BLaER1 (cell line): Measurements from ENCODE around the gene PFKFB1.
"Not testable (repeated sequence)": the region's sequence is repeated elsewhere in the genome, so short reads cannot be mapped to it uniquely, and the experiment has no call there.

ENCODE experiments used
- H3K27ac ChIP-seq: shearing (Covaris generic); formaldehyde crosslinking; 2 replicates; pipeline ENCODE4 v1.8.1; 2022
- H3K27me3 ChIP-seq: shearing (Covaris generic); formaldehyde crosslinking; 2 replicates; pipeline ENCODE4 v1.8.1; 2022
- H3K36me3 ChIP-seq: shearing (Covaris generic); formaldehyde crosslinking; 2 replicates; pipeline ENCODE4 v1.8.1; 2022
- H3K4me1 ChIP-seq: shearing (Covaris generic); formaldehyde crosslinking; 2 replicates; pipeline ENCODE4 v1.8.1; 2022
- H3K4me2 ChIP-seq: shearing (Covaris generic); formaldehyde crosslinking; 2 replicates; pipeline ENCODE4 v1.8.1; 2022
- H3K4me3 ChIP-seq: shearing (Covaris generic); formaldehyde crosslinking; 2 replicates; pipeline ENCODE4 v1.8.1; 2022
- H3K9ac ChIP-seq: shearing (Covaris generic); formaldehyde crosslinking; 2 replicates; pipeline ENCODE4 v1.8.1; 2022
- H3K9me3 ChIP-seq: shearing (Covaris generic); formaldehyde crosslinking; 2 replicates; pipeline ENCODE4 v1.8.1; 2022
- H4K20me1 ChIP-seq: shearing (Covaris generic); formaldehyde crosslinking; 2 replicates; pipeline ENCODE4 v1.8.1; 2022
- Cebpa-rat ChIP-seq: shearing (Covaris generic); IDR thresholded peaks from 2 replicates; pipeline ENCODE4 v1.8.1; 2022

PFKFB1 gene

DNA sequence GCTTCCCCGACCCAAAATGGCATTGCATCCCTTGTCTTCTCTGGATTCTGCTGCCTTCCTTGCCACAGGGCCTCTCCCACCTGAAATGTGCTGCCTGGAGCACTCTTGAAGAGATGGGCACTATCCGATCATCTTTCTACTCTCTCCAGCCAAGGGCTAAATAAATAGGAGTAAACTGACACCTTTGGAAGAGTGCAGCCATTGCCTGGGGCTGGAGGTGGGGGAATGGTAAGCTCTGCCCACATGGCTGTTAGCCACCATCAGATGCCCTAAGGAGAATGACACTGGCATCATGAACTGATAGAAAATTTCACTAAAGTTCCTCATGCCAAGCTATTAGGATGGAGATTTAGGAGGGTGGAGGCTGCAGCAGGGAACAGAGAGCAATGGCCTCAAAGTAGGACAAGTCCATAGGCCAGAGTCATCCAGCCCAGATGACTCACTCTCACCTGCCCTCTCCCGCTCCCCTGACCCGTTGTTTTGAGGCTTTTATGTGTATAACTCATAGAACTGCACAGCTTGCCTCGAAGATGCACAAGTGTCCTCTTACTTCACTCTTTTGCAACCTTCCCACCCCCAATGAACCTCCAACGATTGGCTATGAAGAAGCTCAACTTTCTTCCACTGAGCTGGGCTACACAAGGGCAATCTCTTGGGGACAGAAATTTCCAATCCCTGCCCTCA is 822 bp upstream of the PFKFB1 start:
- no peaks in the 10 kb centered on the region for H4K20me1 ChIP-seq
- peaks cover 5% of the 10 kb centered on the region; the same call in 1 of the 2 replicates for H3K4me1 ChIP-seq
- no peak overlapping the region for H3K9ac ChIP-seq
- H3K4me3 ChIP-seq, result no peak overlapping the region
- no peaks in the 10 kb centered on the region for H3K9me3 ChIP-seq
- no peaks in the 10 kb centered on the region for H3K36me3 ChIP-seq
- H3K27ac ChIP-seq, result no peak overlapping the region
- no peak overlapping the region for H3K4me2 ChIP-seq
- H3K27me3 ChIP-seq, result peaks cover 98% of the 10 kb centered on the region
- TF ChIP-seq Cebpa-rat, result no peak

DNA sequence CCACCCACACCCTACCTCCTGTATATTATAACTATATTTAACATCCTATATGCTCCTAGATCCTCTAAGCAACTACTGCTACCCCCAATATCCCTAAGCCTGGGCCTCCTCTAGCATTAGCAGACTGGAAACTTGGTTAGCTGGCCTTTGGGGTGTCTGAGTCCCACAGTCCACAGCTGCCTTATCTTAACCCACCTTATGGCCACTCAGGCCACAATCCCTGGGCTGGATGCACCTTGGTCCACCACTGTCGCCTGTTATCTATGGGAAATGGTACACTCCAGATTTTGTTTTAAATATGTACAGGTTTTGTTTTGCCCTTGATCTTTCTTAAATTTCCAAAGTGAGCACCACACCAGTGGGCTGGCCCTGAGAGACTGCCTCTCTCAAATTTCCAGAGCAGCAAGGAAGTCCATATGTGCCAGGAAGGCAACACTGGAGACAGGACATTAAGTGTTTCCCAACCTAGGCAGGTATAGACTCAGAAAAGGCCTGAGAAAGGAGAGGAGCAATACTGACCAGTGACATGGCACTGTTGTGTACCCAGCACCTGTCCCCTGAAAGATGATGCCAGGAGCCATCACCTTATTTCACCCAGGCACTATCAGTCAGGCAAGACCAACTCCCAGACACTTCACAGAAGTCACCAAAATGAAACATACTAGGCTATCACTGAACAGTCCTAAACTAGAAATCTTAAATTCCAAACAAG is 921 bp downstream of the PFKFB1 start:
- Histone ChIP-seq H3K9ac (no peak overlapping the region), H3K9me3 (no peaks in the 10 kb centered on the region)

DNA sequence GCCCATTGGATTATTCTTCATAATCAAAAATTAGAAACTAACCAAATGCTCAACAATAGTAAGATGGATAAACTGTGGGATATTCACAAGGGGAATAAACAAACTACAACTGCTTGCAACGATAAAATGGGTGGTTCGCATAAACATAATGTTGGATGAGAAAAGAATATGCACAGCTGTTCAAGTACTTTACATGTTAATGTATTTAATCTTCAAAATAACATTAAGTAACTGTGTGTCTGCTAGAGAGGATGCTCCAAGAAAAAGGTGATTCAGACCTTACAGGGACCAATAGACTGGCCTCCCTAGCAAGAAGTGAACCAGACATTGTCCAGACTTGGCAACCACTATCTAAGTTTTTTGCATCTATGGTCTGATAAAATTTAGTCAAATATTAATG is 2.3 kb downstream of the PFKFB1 start:
- no peak for TF ChIP-seq Cebpa-rat
- no peaks in the 10 kb centered on the region for H3K4me1 ChIP-seq
- no peaks in the 10 kb centered on the region for H3K9me3 ChIP-seq
- H3K36me3 ChIP-seq, result no peaks in the 10 kb centered on the region
- H3K9ac ChIP-seq, result no peak overlapping the region
- H4K20me1 ChIP-seq, result no peaks in the 10 kb centered on the region
- H3K4me3 ChIP-seq, result no peak overlapping the region
- H3K4me2 ChIP-seq, result no peak overlapping the region
- H3K27ac ChIP-seq, result no peak overlapping the region
- peaks cover 85% of the 10 kb centered on the region for H3K27me3 ChIP-seq

More for the DNA sequence above, 921 bp downstream of the PFKFB1 start:
- no peak overlapping the region for H3K27ac ChIP-seq
- no peaks in the 10 kb centered on the region for H3K4me1 ChIP-seq
- TF ChIP-seq Cebpa-rat, result no peak
- H3K27me3 ChIP-seq, result peaks cover 94% of the 10 kb centered on the region
- no peaks in the 10 kb centered on the region for H3K36me3 ChIP-seq
- no peak overlapping the region for H3K4me2 ChIP-seq
- no peaks in the 10 kb centered on the region for H4K20me1 ChIP-seq
- no peak overlapping the region for H3K4me3 ChIP-seq

DNA sequence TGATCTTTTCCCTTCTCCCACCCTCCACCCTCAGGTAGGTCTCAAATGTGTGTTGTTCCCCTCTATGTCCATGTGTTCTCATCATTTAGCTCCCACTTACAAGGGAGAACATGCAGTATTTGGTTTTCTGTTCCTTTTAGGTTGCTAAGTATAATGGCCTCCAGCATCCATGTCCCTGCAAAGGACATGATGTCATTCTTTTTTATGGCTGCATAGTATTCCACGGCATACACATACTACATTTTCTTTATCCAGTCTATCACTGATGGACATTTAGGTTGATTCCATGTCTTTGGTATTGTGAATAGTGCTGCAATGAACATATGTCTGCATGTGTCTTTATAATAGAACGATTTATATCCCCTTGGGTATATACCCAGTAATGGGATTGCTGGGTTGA is 10.7 kb downstream of the PFKFB1 start:
- H3K27ac ChIP-seq, H4K20me1 ChIP-seq, H3K9ac ChIP-seq, H3K4me1 ChIP-seq, H3K4me3 ChIP-seq, H3K36me3 ChIP-seq, H3K9me3 ChIP-seq, H3K4me2 ChIP-seq: not testable (repeated sequence)
- peaks cover 37% of the 10 kb centered on the region for H3K27me3 ChIP-seq

DNA sequence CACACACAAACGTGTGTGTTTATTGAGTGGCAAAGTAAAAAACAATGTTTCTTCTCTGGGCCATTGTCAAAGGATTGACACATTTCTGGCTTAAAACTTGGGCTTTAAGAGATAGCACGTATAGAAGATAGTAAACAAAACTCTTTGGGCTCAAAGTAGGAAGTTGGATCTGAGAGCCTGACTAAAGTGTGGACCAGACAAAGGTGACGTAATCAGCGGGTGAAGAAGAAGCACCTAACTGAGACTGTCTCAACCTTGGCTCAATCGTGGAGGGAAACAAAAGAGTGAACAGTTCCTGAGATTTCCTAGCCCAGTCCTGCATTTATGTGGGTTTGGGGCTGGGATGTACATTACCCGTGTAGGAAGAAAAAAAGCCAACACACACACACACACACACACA is 13.7 kb downstream of the PFKFB1 start:
- no peaks in the 10 kb centered on the region for H3K36me3 ChIP-seq
- no peak overlapping the region for H3K4me3 ChIP-seq
- H3K9ac ChIP-seq, result no peak overlapping the region
- TF ChIP-seq Cebpa-rat, result no peak
- no peaks in the 10 kb centered on the region for H4K20me1 ChIP-seq
- peaks cover 6% of the 10 kb centered on the region for H3K9me3 ChIP-seq
- H3K4me1 ChIP-seq, result no peaks in the 10 kb centered on the region
- peaks cover 32% of the 10 kb centered on the region for H3K27me3 ChIP-seq
- H3K27ac ChIP-seq, result no peak overlapping the region
- H3K4me2 ChIP-seq, result no peak overlapping the region

DNA sequence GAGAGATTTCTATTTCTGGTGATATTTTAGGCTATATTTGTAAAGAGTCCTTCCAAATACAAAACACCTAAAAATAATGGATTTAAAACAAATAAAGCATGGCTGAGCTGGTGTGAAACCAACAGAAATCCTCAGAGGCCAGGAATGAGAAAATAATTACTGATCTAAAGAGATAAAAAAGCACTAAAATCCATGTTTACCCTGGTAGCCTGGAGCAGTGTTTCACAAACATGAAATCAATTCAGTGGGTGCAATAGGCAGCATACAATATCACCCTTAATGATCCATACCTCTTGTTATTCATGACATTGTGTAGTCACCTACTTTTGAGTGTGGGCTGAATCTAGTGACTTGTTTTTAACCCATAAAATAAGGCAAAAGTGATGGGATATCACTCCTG is 14.6 kb downstream of the PFKFB1 start:
- H3K4me2 ChIP-seq, result no peak overlapping the region
- no peak for TF ChIP-seq Cebpa-rat
- H3K4me3 ChIP-seq, result no peak overlapping the region
- peaks cover 26% of the 10 kb centered on the region for H3K27me3 ChIP-seq
- H3K9ac ChIP-seq, result no peak overlapping the region
- H3K36me3 ChIP-seq, result no peaks in the 10 kb centered on the region
- peaks cover 6% of the 10 kb centered on the region for H3K9me3 ChIP-seq
- no peak overlapping the region for H3K27ac ChIP-seq
- no peaks in the 10 kb centered on the region for H4K20me1 ChIP-seq
- H3K4me1 ChIP-seq, result no peaks in the 10 kb centered on the region

DNA sequence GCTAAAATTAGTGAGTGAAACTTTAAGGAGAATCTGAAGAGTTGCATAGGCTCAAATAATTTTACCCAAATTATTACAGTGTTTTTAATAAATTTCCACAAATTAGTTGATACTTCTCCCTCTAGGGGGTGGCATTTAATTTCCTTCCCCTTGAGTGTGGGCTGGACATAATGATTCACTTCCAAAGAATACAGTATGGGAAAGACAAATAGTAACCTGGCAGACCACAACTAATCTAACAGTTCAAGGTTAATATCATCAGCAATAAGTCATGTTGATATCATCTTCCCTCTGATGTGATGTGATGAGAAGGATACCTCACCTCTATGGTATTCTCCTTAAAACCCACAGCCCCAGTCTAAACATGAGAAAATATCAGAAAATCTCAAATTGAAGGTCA is 15.5 kb downstream of the PFKFB1 start:
- Histone ChIP-seq H3K27ac (no peak overlapping the region), H3K9me3 (peaks cover 4% of the 10 kb centered on the region), H3K4me3 (no peak overlapping the region), H3K36me3 (no peaks in the 10 kb centered on the region), H3K4me1 (no peaks in the 10 kb centered on the region), H3K27me3 (peaks cover 26% of the 10 kb centered on the region), H3K4me2 (no peak overlapping the region), H4K20me1 (no peaks in the 10 kb centered on the region), H3K9ac (no peak overlapping the region)
- no peak for TF ChIP-seq Cebpa-rat

DNA sequence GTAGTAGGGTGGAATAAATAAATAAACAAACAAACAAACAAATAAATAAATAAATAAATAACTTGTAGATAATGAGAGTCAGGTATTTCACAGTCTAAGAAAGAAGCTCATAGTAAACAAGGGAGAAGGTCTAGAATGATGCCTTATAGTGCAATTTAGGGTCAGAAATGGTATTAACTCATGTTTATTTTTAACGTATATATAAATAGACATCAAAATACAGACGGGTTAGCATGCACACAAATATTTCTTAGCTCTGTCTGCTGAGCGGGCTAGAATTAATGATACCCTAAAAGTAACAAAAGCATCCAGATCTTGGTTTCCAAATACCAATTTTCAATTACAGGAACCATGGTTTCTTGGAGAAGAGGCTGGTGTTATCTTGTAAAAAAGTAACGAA is 16.6 kb downstream of the PFKFB1 start:
- TF ChIP-seq Cebpa-rat, result no peak
- H3K4me2 ChIP-seq, result no peak overlapping the region
- no peak overlapping the region for H3K27ac ChIP-seq
- no peak overlapping the region for H3K4me3 ChIP-seq
- H3K9me3 ChIP-seq, result no peaks in the 10 kb centered on the region
- H3K27me3 ChIP-seq, result peaks cover 26% of the 10 kb centered on the region
- H4K20me1 ChIP-seq, result no peaks in the 10 kb centered on the region
- H3K36me3 ChIP-seq, result no peaks in the 10 kb centered on the region
- H3K9ac ChIP-seq, result no peak overlapping the region
- H3K4me1 ChIP-seq, result no peaks in the 10 kb centered on the region

DNA sequence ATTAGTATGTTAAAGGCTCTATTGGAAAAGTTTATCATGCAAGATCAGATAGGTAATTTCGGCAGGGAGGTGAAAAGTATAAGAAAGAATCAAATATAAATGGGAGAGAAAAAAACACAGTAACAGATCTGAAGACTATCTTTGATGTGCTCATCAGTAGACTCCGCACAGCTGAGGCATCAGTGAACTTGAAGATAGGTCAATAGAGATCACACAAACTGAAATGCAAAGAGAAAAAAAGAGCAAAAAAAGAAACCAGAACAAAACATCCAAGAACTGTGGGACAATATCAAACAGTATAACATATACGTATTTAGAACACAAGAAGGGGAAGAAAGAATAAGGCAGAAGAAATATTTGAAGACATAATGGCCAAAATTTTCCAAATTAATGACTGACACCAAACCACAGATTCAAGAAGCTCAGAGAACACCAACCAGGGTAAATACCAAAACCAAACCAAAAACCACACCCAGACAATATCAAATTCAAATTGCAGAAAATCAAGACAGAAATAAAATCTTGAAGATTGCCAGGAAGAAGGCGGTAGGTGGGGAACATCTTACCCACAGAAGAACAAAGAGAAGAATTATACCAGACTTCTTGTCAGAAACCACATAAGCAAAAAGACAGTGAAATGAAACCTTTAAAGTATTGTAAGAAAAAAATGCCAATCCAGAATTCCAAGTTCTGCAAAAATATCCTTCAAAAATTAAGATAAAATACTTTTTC is 29.1 kb downstream of the PFKFB1 start:
- Histone ChIP-seq H3K9ac (no peak overlapping the region), H3K27me3 (peaks cover 60% of the 10 kb centered on the region), H3K36me3 (no peaks in the 10 kb centered on the region), H3K4me3 (no peak overlapping the region), H3K4me1 (no peaks in the 10 kb centered on the region), H4K20me1 (no peaks in the 10 kb centered on the region), H3K27ac (no peak overlapping the region), H3K9me3 (no peaks in the 10 kb centered on the region), H3K4me2 (no peak overlapping the region)
- no peak for TF ChIP-seq Cebpa-rat

DNA sequence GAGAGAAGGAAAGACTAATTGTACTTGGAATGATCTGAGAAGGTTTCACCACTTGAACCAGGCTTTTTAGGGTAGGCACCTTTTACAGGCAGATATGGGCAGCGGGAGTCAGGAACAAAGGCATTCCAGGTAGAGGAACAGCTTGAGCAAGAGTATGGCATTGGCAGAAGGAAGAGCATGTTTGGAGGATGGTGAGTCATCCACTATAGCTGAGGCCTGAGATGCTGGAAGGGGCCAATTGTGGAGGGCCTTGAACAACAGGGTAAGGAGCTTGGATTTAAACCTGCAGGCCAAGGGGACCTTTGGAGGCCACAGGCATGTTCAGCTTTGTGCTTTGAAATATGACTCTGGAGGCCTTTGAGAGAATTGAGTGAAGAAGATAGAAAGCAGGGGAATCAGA is 32.2 kb downstream of the PFKFB1 start:
- no peaks in the 10 kb centered on the region for H3K36me3 ChIP-seq
- no peaks in the 10 kb centered on the region for H3K4me1 ChIP-seq
- H3K27me3 ChIP-seq, result peaks cover 89% of the 10 kb centered on the region
- H3K9me3 ChIP-seq, result no peaks in the 10 kb centered on the region
- no peak for TF ChIP-seq Cebpa-rat
- no peaks in the 10 kb centered on the region for H4K20me1 ChIP-seq
- H3K4me3 ChIP-seq, result no peak overlapping the region
- no peak overlapping the region for H3K27ac ChIP-seq
- no peak overlapping the region for H3K9ac ChIP-seq
- no peak overlapping the region for H3K4me2 ChIP-seq
